PFSK-1 (cell line): Measurements from ENCODE around the gene GGA3.
A peak's percentile ranks its signal among the peaks of the same experiment; 100 is the strongest.

ENCODE experiments used
- FOXP2 ChIP-seq: optimal IDR thresholded peaks from 2 replicates; pipeline ENCODE3; 2011; ENCODE audit warnings: borderline replicate concordance, control low read depth, inconsistent platforms; ENCODE audit not compliant: insufficient read depth; ENCODE audit errors: extremely low read length, extremely low read depth
- POLR2AphosphoS5 ChIP-seq: IDR thresholded peaks from 2 replicates; pipeline ENCODE4 v1.6.1; 2012; ENCODE audit warnings: low read depth, mild to moderate bottlenecking, control low read depth, low read length, moderate library complexity
- SIN3A ChIP-seq: IDR thresholded peaks from 2 replicates; pipeline ENCODE4 v1.6.1; 2012; ENCODE audit warnings: mild to moderate bottlenecking, low read length, moderate library complexity, borderline replicate concordance; ENCODE audit not compliant: insufficient read depth
- TAF1 ChIP-seq: IDR thresholded peaks from 2 replicates; pipeline ENCODE4 v1.6.1; 2012; ENCODE audit warnings: low read length, control low read depth, borderline replicate concordance; ENCODE audit not compliant: insufficient read depth
- TF ChIP-seq, protein P1 (sequence below), 2 experiments: IDR thresholded peaks; 2 replicates each; pipeline versions ENCODE4 v1.6.1 to v1.8.0; 2011 to 2012; ENCODE audit warnings: low read depth in 2 of 2, low read length in 2 of 2, control low read depth in 1 of 2, inconsistent platforms in 1 of 2, mild to moderate bottlenecking in 1 of 2, moderate library complexity in 1 of 2; ENCODE audit not compliant: insufficient read depth in 1 of 2

The GGA3 gene

DNA sequence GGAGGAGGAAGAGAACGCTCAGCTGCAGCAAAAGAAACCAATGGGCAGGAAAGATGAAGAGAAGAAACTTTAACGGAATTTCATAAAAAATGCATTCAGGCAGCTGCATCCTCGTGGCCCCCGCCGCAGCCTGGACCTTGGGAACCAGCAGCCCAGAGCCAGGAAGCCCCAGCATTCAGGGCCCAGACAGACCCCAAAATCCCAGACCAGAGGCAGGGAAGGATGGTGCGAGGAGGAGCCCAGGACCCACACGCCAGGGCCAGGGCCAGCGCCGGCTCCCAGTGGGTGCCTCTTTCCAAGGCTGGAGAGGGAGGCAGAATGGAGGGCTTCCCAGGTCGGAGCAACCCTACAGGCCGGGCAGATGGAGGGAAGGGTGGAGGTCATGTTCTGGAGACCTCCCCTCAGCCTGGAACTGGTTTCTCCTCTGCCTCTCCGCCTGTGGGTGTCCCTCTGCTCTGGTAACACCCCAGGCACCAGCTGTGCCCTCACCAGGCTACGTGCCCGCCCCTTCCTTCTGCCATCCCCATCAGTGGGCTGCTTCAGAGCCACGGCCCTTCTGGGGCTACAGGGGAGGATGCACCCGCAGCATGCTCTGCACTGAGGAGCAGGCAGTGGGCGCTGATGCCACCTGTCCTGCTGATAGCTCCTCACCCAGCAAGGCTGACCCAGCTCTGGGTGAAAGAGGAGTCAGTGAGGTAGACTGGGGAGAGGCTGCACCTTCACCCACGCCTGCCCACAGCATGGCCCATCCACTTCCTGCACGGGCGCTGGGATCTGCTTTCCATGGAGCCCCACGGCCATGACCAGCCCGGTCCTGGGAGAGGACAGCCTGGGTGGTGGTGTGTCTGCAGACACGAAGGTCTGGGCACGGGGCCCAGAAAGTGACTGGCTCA lies 10.8 kb upstream of the GGA3 start:
- TF ChIP-seq POLR2AphosphoS5: no peak; the same call in 1 of the 2 replicates
- TF ChIP-seq, protein P1, sequence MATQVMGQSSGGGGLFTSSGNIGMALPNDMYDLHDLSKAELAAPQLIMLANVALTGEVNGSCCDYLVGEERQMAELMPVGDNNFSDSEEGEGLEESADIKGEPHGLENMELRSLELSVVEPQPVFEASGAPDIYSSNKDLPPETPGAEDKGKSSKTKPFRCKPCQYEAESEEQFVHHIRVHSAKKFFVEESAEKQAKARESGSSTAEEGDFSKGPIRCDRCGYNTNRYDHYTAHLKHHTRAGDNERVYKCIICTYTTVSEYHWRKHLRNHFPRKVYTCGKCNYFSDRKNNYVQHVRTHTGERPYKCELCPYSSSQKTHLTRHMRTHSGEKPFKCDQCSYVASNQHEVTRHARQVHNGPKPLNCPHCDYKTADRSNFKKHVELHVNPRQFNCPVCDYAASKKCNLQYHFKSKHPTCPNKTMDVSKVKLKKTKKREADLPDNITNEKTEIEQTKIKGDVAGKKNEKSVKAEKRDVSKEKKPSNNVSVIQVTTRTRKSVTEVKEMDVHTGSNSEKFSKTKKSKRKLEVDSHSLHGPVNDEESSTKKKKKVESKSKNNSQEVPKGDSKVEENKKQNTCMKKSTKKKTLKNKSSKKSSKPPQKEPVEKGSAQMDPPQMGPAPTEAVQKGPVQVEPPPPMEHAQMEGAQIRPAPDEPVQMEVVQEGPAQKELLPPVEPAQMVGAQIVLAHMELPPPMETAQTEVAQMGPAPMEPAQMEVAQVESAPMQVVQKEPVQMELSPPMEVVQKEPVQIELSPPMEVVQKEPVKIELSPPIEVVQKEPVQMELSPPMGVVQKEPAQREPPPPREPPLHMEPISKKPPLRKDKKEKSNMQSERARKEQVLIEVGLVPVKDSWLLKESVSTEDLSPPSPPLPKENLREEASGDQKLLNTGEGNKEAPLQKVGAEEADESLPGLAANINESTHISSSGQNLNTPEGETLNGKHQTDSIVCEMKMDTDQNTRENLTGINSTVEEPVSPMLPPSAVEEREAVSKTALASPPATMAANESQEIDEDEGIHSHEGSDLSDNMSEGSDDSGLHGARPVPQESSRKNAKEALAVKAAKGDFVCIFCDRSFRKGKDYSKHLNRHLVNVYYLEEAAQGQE (IDR thresholded peaks at IDR 0.05; ENCODE audit: insufficient read depth in 1 of 2, low read depth in 2 of 2, low read length in 2 of 2): no peak
- TF ChIP-seq TAF1: no peak
- no peak for TF ChIP-seq FOXP2
- TF ChIP-seq SIN3A: no peak

DNA sequence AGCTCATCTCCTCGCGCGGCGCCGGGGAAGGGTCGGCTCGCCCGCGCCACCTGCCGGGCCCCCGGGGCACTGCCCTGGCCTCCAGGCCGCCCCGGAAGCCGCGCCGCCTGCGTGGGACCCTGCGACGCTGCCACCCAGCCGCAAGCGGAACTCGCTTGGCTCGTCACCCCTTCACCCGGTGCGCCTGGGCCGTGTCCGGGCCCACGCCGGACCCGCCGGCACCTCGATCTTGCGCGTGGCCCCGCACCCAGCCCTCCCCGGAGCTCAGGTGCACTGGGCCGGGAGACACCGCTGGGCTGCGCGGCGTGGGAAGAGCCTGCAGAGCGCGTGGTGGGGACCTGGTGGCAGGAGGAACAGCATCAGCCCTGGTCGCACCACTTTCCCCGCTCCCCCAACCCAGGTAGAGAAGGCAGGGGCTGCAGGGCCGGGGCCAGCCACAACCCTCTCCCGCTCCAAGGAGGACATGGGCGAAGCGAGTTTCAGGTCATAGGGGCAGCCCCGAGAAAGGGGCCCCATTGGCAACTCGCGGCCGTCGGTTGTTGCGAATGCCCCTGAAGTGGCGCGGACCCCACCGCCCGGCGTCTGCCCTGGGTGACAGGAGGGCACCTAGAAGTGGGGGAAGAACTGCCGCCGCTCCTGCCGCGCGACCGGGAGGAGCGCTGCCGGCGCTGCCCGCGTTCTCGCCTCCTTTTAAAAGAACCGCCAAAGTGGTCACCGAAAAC lies 10.0 kb upstream of the GGA3 start:
- peak; percentile 25 for TF ChIP-seq POLR2AphosphoS5
- 0 out of 2 replicates have a peak, but pooled peaks have one; percentile 43 for TF ChIP-seq SIN3A
- no peak for TF ChIP-seq TAF1
- peak; percentile 59 for TF ChIP-seq FOXP2
- TF ChIP-seq, protein P1 (IDR thresholded peaks at IDR 0.05; ENCODE audit: insufficient read depth in 1 of 2, low read depth in 2 of 2, low read length in 2 of 2): 0 out of 4 replicates have a peak, but pooled peaks of 1 of the 2 experiments have one; percentile 14

DNA sequence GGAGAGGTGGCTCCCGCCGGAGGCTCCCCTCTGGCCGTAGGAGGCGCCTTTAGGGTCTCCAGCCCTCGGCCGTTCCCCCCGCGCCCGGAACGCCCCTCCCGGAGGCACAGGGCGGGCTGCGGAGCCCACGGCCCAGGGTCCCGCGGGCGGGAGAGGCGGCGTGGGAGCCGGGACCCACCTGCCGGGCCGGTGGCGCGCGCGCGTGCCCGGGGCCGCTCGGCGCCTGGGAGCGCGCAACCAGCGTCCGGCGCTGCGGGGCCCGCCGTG lies 9.5 kb upstream of the GGA3 start, which contains the start of gene MIF4GD:
TSS of gene MIF4GD (minus strand) at position 266 of the 267 bp plus-strand sequence. CDS start 1,036 bp downstream, outside the sequence.
- TF ChIP-seq TAF1 (peak; percentile 40; the same call in 1 of the 2 replicates), POLR2AphosphoS5 (no peak)

DNA sequence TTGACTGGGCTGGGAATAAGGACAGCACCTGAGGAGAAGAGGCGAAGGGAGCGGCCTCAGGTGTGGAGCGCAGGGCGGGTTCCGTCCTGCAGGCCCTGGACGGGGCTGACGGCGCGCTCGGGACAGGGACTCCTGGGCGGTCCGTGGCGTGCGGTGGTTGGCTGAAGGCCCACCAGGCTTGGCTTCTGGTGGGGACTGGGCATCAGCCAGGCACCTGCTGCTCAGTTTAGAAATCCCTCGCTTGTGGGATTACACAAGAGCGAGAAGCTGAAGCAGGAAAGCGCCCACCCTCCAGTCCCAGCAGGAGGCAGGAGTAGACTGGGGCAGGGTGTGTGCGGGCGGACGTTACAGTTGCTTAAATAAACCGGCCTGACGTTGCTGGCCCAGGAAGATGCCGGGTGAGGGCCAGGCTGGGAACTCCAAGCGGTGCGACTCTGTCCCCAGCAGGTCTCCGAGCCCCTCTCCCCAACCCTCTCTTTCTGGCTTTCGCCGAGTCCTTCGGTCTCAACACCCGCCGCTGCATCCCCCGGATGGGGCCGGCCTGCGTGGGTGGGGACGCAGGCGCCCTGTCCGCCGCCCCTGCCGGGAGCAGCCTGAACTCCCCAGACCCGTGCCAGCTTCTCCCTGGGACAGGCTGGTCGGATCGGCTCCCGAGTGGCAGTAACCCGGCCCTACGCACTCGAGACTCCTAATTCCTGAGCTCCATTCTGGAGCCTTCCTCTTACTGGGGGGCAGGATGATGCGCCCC lies 9.0 kb upstream of the GGA3 start:
- TF ChIP-seq FOXP2 (no peak), POLR2AphosphoS5 (peak; percentile 52), TAF1 (0 out of 2 replicates have a peak, but pooled peaks have one; percentile 10), SIN3A (no peak; the same call in 1 of the 2 replicates)
- TF ChIP-seq, protein P1 (IDR thresholded peaks at IDR 0.05; ENCODE audit: insufficient read depth in 1 of 2, low read depth in 2 of 2, low read length in 2 of 2): 0 out of 4 replicates have a peak, but pooled peaks of 1 of the 2 experiments have one; percentile 18

DNA sequence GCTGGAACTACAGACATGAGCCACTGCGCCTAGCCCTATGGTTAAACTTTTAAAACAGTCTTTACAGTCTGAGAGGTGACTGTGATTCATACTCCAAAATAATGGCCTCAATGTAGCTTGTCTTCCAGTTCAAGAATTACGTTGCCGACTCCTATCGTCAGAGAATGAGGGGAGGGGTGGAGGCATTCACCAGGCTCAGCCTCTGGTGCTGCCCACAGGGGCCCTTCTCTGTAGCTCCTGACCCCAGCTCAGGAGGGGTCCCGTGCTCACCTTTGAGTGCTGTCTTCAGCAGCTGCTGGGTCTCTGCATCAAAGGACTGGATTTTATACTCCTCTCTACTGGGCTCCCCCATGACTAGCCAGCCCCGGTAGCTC lies 8.4 kb upstream of the GGA3 start:
- TF ChIP-seq, protein P1 (IDR thresholded peaks at IDR 0.05; ENCODE audit: insufficient read depth in 1 of 2, low read depth in 2 of 2, low read length in 2 of 2): no peak
